ENCODE data around the gene SLC6A8.

The SLC6A8 gene

DNA sequence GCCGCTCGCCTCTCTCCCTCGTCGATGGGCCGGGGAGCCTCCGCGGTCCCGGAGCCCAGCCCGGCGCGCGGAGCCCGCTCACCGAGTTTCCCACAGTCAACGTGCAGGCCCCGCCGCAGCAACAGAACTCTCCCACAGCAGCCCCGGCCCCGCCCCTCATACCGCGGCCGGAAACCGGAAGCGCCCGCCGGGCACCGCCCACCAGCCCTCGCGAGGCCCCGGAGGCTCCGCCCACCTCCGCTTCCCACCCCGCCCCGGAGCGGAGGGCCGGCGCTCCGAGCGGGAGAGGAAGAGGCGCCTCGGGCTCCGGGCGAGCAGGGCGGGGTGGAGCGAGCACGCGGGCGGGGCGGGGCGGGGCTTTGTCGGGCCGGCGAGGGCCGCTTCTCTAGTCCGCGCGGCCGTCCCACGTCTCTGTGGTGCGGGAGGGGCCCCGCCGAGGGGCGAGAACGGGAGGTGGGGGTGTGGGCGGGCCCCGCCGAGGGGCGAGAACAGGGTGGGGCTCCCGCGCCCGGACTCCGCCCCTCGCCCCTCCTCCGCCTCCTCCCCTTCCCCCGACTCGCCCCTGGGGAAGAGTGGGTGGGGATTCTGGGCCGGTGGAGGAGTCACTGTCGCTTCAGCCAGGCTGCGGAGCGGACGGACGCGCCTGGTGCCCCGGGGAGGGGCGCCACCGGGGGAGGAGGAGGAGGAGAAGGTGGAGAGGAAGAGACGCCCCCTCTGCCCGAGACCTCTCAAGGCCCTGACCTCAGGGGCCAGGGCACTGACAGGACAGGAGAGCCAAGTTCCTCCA, 36.7 kb downstream of the SLC6A8 start, which contains the start of the genes ABCD1 and BCAP31:
Gene ABCD1, plus strand, starts transcription at position 605 of the 787 bp plus-strand sequence. CDS start 411 bp downstream, outside the sequence.
Gene BCAP31, minus strand, starts transcription at position 136 of the 787 bp plus-strand sequence. CDS start 1,143 bp downstream, outside the sequence.
- H3K27ac ChIP-seq (replicated peaks; ENCODE audit: low read length): peak within 1 kb of the TSS; percentile 31
- no peak within 1 kb of the TSS for H2BK120ac ChIP-seq (ENCODE audit: low read depth, low read length)
- no peak within 1 kb of the TSS for H2BK5ac ChIP-seq (ENCODE audit: low read length)
- H3K4me1 ChIP-seq (ENCODE audit: control insufficient read depth in 2 of 2, insufficient read depth in 1 of 2, low read depth in 1 of 2, low read length in 2 of 2): peaks cover 19 to 21% of the 10 kb centered on the region in 2 donors
- H2BK15ac ChIP-seq (ENCODE audit: low read length): no peak within 1 kb of the TSS
- no peak within 1 kb of the TSS for H4K8ac ChIP-seq (ENCODE audit: low read depth, low read length)
- peaks cover 5% of the 10 kb centered on the region for H3K79me1 ChIP-seq (ENCODE audit: low read depth, low read length)
- H2AFZ ChIP-seq (ENCODE audit: low read length): peak within 1 kb of the TSS; percentile 76
- no CpG with 5 or more reads among the region's 88 CpGs for WGBS, 2 donors (ENCODE audit: extremely low coverage in 2 of 2, insufficient read length in 2 of 2, insufficient replicate concordance in 1 of 2)
- H3K9me3 ChIP-seq (replicated peaks in 1 of 2; ENCODE audit: control insufficient read depth in 2 of 2, insufficient read depth in 1 of 2, low read depth in 1 of 2, low read length in 2 of 2): no peaks in the 10 kb centered on the region
- peak within 1 kb of the TSS; percentile 91 for H3K9ac ChIP-seq (ENCODE audit: low read depth, low read length, poor library complexity)
- H3K27me3 ChIP-seq (ENCODE audit: control insufficient read depth in 3 of 3, insufficient read depth in 3 of 3, low read depth in 1 of 3, low read length in 3 of 3): peaks cover 0 to 4% (median 0%) of the 10 kb centered on the region in 3 experiments
- H2BK12ac ChIP-seq (ENCODE audit: low read length): no peak within 1 kb of the TSS
- H2AK5ac ChIP-seq (ENCODE audit: low read depth, low read length): peak within 1 kb of the TSS; percentile 63
- peak within 1 kb of the TSS; percentile 71 for H3K18ac ChIP-seq (ENCODE audit: low read length)
- peak within 1 kb of the TSS; percentile 54 for H3K4me2 ChIP-seq (ENCODE audit: insufficient read depth, low read length, poor library complexity, severe bottlenecking)
- no peak within 1 kb of the TSS for H3K4ac ChIP-seq (ENCODE audit: low read length)
- no peak within 1 kb of the TSS for H3K23ac ChIP-seq (ENCODE audit: low read depth, low read length, poor library complexity)
- peaks cover 7 to 29% of the 10 kb centered on the region in 2 donors for H3K36me3 ChIP-seq (replicated peaks in 1 of 2; ENCODE audit: control insufficient read depth in 2 of 2, insufficient read depth in 2 of 2, low read length in 2 of 2)
- peak within 1 kb of the TSS; percentile 66 to 88 for H3K4me3 ChIP-seq (ENCODE audit: low read length in 2 of 2)
- H4K91ac ChIP-seq (ENCODE audit: low read depth, low read length, poor library complexity): no peak within 1 kb of the TSS
- peak within 1 kb of the TSS; percentile 38 for H3K14ac ChIP-seq (ENCODE audit: low read length)
- peak; percentile 84 for DNase-seq (ENCODE audit: low spot score)

GRCh38 chrX:153725039-153725831, 37.5 kb downstream of the SLC6A8 start:
- H4K91ac ChIP-seq (ENCODE audit: low read depth, low read length, poor library complexity): no peak overlapping the region
- no peak overlapping the region for H3K4ac ChIP-seq (ENCODE audit: low read length)
- H3K36me3 ChIP-seq (replicated peaks in 1 of 2; ENCODE audit: control insufficient read depth in 2 of 2, insufficient read depth in 2 of 2, low read length in 2 of 2): peaks cover 5 to 22% of the 10 kb centered on the region in 2 donors
- no peak overlapping the region for H2BK120ac ChIP-seq (ENCODE audit: low read depth, low read length)
- H2BK15ac ChIP-seq (ENCODE audit: low read length): no peak overlapping the region
- H3K27ac ChIP-seq (replicated peaks; ENCODE audit: low read length): no peak overlapping the region
- H2BK12ac ChIP-seq (ENCODE audit: low read length): no peak overlapping the region
- no peak overlapping the region for H2BK5ac ChIP-seq (ENCODE audit: low read length)
- peak overlapping the region; percentile 38 for H3K14ac ChIP-seq (ENCODE audit: low read length)
- no peak overlapping the region for H3K23ac ChIP-seq (ENCODE audit: low read depth, low read length, poor library complexity)
- no peak overlapping the region for H2AFZ ChIP-seq (ENCODE audit: low read length)
- peak overlapping the region; percentile 71 for H3K18ac ChIP-seq (ENCODE audit: low read length)
- peak overlapping the region; percentile 44 for H3K9ac ChIP-seq (ENCODE audit: low read depth, low read length, poor library complexity)
- no peak for DNase-seq (ENCODE audit: low spot score)
- peaks cover 5% of the 10 kb centered on the region for H3K79me1 ChIP-seq (ENCODE audit: low read depth, low read length)
- H3K27me3 ChIP-seq (ENCODE audit: control insufficient read depth in 3 of 3, insufficient read depth in 3 of 3, low read depth in 1 of 3, low read length in 3 of 3): peaks cover 0 to 4% (median 0%) of the 10 kb centered on the region in 3 experiments
- H4K8ac ChIP-seq (ENCODE audit: low read depth, low read length): no peak overlapping the region
- H3K9me3 ChIP-seq (replicated peaks in 1 of 2; ENCODE audit: control insufficient read depth in 2 of 2, insufficient read depth in 1 of 2, low read depth in 1 of 2, low read length in 2 of 2): no peaks in the 10 kb centered on the region
- H3K4me3 ChIP-seq (ENCODE audit: low read length in 2 of 2): peak overlapping the region; percentile 66 to 73
- WGBS, 2 donors (ENCODE audit: extremely low coverage in 2 of 2, insufficient read length in 2 of 2, insufficient replicate concordance in 1 of 2): no CpG with 5 or more reads among the region's 55 CpGs
- H3K4me2 ChIP-seq (ENCODE audit: insufficient read depth, low read length, poor library complexity, severe bottlenecking): peak overlapping the region; percentile 40
- peaks cover 19 to 21% of the 10 kb centered on the region in 2 donors for H3K4me1 ChIP-seq (ENCODE audit: control insufficient read depth in 2 of 2, insufficient read depth in 1 of 2, low read depth in 1 of 2, low read length in 2 of 2)
- peak overlapping the region; percentile 63 for H2AK5ac ChIP-seq (ENCODE audit: low read depth, low read length)

- DNase-seq (ENCODE audit: low spot score): no peak
- peaks cover 19 to 21% of the 10 kb centered on the region in 2 donors for H3K4me1 ChIP-seq (ENCODE audit: control insufficient read depth in 2 of 2, insufficient read depth in 1 of 2, low read depth in 1 of 2, low read length in 2 of 2)
- WGBS, 2 donors (ENCODE audit: extremely low coverage in 2 of 2, insufficient read length in 2 of 2, insufficient replicate concordance in 1 of 2): no CpG with 5 or more reads among the region's 35 CpGs
- no peak overlapping the region for H3K9ac ChIP-seq (ENCODE audit: low read depth, low read length, poor library complexity)
- H3K9me3 ChIP-seq (replicated peaks in 1 of 2; ENCODE audit: control insufficient read depth in 2 of 2, insufficient read depth in 1 of 2, low read depth in 1 of 2, low read length in 2 of 2): no peaks in the 10 kb centered on the region
- peaks cover under 1 to 15% of the 10 kb centered on the region in 2 donors for H3K36me3 ChIP-seq (replicated peaks in 1 of 2; ENCODE audit: control insufficient read depth in 2 of 2, insufficient read depth in 2 of 2, low read length in 2 of 2)
- H3K27me3 ChIP-seq (ENCODE audit: control insufficient read depth in 3 of 3, insufficient read depth in 3 of 3, low read depth in 1 of 3, low read length in 3 of 3): peaks cover 0 to 1% (median 0%) of the 10 kb centered on the region in 3 experiments
- H4K91ac ChIP-seq (ENCODE audit: low read depth, low read length, poor library complexity): no peak overlapping the region
- H2BK15ac ChIP-seq (ENCODE audit: low read length): no peak overlapping the region
- H2AFZ ChIP-seq (ENCODE audit: low read length): no peak overlapping the region
- peak overlapping the region; percentile 38 for H3K18ac ChIP-seq (ENCODE audit: low read length)
- H3K23ac ChIP-seq (ENCODE audit: low read depth, low read length, poor library complexity): no peak overlapping the region
- no peak overlapping the region for H3K4me2 ChIP-seq (ENCODE audit: insufficient read depth, low read length, poor library complexity, severe bottlenecking)
- no peak overlapping the region for H4K8ac ChIP-seq (ENCODE audit: low read depth, low read length)
- H3K4me3 ChIP-seq (ENCODE audit: low read length in 2 of 2): no peak overlapping the region
- H2BK120ac ChIP-seq (ENCODE audit: low read depth, low read length): no peak overlapping the region
- H3K14ac ChIP-seq (ENCODE audit: low read length): peak overlapping the region; percentile 31
- no peak overlapping the region for H3K4ac ChIP-seq (ENCODE audit: low read length)
- no peak overlapping the region for H2BK5ac ChIP-seq (ENCODE audit: low read length)
- H2BK12ac ChIP-seq (ENCODE audit: low read length): no peak overlapping the region
- no peak overlapping the region for H2AK5ac ChIP-seq (ENCODE audit: low read depth, low read length)
- H3K27ac ChIP-seq (replicated peaks; ENCODE audit: low read length): no peak overlapping the region
- peaks cover 5% of the 10 kb centered on the region for H3K79me1 ChIP-seq (ENCODE audit: low read depth, low read length)
Observed at GRCh38 chrX:153725832-153726285, 38.1 kb downstream of the SLC6A8 start.
